GM20431 (cell line): ENCODE results near the gene SCNN1G.

Source experiments
- in situ Hi-C: fragments of 300-500 bp; cut with MseI, MboI; formaldehyde crosslinking; loops from one replicate; pipeline ENCODE4 v1.15.0; 2020; ENCODE audit warnings: low sequenced_read_pairs; ENCODE audit not compliant: unreplicated experiment

SCNN1G gene

DNA sequence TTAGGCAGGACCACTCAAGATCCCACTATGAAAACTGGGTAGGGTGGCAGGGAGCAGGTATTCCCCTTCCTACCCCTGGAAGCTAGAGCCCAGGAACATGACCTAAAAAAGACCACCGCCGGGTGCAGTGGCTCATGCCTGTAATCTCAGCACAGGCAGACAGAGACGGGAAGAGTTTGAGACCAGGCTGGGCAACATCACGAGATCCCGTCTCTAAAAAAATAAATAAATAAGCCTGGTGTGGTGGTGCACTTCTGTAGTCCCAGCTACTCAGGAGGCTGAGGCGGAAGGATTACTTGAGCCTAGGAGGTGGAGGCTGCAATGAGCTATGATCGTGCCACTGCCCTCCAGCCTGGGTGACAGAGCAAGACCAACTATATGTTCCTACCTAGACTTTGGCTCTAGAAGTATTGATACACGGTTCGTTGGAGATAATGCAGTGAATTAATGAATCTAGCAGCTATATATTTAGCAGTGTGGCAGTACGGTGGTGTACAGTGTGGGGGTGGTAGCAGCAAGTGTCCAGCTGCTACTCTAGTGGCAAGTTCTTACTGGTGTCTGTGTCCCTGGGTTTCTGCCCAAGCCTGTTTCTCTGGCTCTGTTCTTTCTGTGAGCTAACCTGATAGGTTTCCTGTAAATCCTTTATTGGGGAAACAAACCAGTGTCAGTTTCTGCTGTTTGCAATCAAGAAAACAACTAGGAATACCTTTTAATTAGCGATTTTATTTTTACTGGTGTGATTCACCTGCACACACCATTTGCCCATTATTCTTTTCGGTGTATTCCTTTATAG lies 30.0 kb upstream of the SCNN1G start:
- in situ Hi-C loops, result no loop called here

DNA sequence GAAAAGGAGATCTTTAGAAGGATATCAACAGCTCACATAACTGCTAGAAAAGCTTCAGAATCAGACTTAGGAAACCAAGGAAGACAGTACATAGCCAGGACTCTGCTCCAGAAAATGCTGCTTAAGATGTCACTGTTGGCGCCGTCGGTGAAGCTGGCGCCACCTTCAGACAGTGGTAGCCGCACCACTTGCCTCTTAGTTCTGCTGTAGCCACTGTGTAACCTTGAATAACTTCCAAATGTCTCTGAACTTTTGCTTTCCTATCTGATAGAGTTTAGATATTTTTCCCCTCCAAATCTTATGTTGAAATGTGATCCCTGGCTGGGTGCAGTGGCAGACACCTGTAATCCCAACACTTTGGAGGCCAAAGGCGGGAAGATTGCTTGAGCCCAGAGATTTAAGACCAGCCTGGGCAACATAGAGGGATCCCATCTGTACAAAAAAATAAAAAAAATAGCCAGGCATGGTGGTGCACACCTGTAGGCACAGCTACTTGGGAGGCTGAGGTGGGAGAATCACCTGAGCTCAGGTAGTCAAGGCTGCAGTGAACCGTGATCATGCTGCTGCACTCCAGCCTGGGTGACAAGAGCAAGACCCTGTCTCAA lies 27.0 kb upstream of the SCNN1G start:
- in situ Hi-C loops, result no loop called here

DNA sequence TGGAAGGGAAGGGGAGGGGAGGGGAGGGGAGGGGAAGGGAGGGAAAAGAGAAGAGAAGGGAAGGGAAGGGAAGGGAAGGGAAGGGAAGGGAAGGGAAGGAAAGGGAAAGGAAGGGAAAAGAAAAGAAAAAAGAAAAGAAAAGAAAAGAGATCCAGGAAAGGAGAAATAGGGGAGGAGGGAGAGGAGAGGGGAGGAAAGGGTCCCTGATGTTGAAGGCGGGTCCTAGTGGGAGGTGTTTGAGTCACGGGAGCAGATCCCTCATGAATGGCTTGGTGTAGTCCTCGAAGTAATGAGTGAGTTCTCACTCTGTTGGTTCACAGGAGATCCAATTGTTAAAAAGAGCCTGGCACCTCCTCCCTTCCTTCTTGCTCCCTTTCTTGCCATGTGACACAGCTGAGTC lies 26.4 kb upstream of the SCNN1G start:
- in situ Hi-C loops, result no loop called here

DNA sequence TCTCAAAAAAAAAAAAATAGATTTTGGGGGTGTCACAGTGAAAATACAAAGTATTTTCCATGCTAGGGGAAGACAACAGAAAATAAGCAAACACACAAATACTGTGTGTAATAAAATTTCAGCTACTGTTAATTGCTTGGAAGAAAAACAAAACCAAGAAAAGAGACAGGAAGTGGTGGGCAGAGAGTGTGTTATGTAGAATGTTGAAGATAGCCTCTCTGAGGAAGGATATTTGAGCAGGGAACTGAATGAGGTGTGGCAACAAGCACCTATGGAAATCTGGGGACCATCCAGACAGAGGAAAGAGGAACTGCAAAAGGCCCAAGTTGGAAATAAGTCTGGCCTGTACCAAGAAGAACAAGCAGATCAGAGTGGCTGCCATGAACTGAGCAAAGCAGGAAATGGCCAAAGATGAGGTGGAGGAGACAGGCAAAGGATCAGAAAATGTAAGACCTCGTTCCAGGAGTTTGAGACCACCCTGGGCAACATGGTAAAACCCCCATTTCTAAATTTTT lies 25.5 kb upstream of the SCNN1G start:
- in situ Hi-C loops, result no loop called here

DNA sequence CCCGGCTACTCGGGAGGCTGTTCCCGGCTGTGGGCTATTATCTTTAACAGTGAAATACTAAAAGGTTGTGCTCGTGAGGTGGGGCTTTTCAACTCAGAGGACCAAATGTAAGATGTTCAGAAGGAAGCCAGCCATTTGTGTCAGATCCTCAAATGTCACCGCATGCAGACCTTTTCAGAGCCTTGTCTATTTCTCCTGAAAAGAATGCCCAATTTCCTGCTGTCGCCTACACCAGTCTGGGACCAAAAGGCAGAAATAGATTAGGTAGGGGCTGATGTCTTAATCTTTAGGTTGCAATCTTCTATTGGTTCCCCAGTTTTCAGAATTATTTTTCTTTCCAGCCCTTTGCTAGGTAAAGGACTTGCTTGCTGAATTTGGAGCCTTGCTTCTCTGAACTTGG lies 24.4 kb upstream of the SCNN1G start:
- in situ Hi-C loops, result no loop called here

DNA sequence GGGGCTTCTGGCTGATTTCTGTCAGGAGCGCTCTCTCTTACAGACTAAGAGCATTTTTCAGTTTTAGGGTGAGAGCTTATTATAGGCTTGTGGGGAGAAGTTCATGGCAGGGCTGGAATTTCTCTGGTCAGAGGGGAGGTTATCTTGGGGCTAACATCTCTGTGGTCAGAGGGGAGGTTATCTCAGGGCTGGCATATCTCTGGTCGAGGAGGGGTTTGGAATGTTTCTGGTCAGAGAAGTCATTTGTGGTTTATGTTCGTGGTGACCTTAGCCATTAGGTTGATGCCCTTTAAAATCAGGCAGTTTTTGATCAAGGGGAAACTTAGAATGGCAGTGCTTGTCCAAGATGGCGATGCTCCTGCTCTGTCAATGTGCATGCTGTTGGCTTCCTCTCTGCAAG lies 22.5 kb upstream of the SCNN1G start:
- in situ Hi-C loops, result no loop called here

DNA sequence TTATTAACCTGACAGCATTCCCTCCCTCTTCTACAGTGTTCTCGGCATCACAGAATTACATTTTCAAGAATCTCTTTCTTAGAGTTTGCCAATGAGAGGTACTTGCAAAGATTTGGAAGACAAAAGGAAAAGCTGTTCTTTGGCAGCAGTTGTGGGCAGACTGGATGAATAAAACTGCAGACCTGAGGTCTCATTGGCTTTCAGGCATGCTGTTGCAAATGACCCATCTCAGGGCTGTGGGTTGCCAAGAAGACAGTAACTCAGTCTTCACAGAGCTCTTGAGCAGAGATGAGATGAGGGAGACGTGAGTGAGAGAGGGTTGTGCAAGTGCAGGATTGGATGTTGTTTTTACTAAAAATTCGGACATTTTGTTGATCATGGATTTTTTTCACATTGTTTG lies 22.0 kb upstream of the SCNN1G start:
- in situ Hi-C loops, result no loop called here

DNA sequence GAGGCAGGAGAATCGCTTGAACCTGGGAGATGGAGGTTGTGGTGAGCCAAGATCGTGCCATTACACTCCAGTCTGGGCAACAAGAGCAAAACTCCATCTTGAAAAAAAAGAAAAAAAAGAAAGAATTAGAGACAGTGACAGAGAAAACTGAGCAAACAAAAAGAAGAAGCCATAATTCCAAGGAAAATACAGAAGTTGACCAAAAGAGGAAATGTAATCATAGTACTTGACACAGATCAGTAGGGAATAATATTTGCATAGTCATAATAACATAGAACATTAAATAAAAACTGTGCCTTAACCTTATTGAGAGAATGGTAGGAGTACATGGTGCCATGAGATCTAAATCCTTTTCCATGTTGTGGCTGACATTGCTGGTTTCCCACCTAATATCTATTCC lies 18.6 kb upstream of the SCNN1G start:
- in situ Hi-C loops, result no loop called here

DNA sequence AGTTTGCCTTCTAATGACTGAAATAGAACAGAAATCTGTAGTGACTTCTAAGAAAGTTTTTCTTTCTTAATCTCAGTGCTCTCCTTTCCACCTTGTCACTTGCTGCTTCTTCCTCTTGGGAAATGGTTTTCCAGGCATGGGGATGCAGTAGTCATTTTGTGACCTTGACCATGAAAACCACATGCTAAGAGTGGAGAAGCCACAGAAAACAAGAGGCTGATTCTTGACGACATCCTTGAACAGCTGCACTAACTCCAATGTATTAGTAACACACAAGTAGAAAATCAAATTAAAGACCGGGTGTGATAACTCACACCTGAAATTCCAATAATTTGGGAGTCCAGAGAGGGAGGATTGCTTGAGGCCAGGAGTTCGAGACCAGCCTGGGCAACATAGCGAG lies 17.8 kb upstream of the SCNN1G start:
- in situ Hi-C loops, result no loop called here

DNA sequence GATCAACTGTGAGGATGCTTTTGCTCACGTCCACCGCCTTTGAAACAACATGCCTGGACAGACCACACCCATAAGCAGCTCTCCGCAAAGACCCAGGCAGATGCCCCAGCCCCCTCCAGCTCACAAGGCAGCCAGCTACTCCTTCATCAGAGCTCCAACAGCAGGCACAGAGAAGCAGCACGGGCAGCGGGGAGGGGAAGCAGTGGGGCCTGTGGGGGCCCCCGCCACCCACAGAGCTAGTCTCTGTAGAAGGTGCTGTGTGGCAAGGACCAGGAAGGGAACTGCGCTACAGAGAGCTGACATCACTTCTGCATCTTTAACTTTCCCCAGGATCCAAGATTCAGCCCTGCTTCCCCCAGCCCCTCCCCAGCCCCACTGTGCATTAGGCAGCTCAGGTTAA lies 10.0 kb upstream of the SCNN1G start:
- in situ Hi-C loops, result no loop called here

DNA sequence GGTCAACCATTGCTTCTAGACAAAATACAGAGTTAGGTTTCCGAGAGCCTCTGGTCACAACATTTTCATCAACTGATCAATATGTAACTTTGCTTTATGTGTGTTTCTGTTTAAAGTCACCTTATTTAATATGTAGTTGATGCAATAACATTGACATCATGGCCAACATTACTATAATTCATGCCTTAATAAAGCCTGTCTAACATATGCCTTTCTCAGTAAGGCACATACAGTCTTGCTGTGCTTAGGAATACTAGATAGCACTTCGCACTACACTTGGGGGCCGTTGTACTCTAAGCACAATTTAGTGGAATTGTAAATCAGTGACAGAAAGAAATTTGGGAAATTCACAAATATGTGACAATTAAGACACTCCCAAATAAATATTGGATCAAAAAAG lies 9.6 kb upstream of the SCNN1G start:
- in situ Hi-C loops, result no loop called here

DNA sequence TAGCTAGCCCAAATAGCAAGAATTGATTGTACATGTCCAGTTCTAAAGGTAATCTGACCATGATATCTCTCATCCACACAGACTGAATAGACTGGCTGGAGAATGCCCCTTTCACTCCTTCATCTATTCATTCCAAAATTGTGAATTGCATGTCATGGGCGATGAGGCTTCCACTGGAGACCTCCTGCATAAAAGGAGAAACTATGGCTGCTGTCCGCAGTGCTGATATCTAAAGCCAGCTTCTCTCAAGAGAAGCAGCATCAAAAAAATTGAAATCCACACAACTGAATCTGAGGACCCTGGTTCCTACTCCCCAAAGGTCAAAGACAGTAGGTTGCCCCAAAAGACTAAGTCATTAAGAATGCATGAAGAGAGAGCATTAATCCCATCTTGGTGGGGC lies 7.9 kb upstream of the SCNN1G start:
- in situ Hi-C loops, result no loop called here

DNA sequence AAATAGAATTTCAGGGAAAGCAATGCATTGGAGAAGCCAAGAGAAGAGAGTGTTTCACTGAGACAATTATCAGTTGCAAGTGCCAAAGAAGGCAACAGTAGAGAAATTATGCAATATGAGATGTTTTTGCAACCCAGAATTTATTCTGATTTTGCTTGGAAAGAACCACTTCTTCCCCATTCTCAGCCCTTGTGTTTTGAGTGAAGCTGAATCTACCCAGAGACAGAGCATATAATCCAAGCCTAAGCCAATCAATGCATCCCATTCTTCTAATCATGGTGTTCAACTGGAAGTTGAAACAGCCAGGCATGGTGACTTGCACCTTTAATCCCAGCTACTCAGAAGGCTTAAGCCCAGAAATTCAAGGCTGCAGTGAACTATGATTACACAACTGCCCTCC lies 6.9 kb upstream of the SCNN1G start:
- in situ Hi-C loops, result no loop called here

DNA sequence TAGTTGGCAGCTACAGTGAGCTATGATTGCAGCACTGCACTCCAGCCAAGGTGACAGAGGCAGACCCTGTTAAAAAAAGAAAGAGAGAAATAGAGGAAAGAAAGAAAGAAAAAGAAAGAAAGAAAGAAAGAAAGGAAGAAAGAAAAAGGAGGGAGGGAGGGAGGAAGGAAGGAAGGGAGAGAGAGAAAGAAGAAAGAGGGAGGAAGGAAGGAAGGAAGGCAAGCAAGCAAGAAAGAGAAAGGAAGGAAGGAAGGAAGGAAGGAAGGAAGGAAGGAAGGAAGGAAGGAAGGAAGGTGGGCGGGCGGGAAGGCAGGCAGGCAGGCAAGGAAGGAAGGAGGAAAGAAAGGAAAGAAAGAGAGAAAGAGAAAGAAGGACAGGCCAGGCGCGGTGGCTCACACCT lies 1.0 kb upstream of the SCNN1G start:
- in situ Hi-C loops, result loop anchor here (10.0 kb wide), 1 partner anchor 253 kb away; no protein-coding TSS in a partner anchor

DNA sequence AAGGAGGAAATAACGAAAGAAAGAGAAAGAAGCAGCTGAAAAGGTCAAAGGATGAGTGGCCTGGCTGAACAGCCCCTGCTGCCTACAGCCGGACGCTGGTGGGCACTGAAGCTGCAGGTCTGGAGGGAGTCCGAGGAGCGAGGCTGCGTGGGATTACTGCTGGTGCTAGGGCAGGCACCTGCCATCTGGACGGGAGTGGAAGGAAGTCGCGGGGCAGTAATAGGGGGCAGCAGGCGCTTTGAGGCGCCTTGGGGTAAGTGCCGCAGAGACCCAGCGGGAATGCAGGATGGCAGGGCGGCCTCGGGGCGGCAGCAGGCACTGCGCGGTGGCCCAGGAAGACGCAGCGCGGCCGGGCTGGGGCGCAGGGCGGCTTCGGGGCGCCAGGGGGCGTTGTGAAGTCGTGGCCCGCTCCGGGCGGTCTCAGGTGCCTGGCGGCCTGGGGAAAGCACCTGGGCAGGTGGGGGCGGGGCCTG lies 303 bp upstream of the SCNN1G start:
- in situ Hi-C loops, result loop anchor here (10.0 kb wide), 1 partner anchor 253 kb away; no protein-coding TSS in a partner anchor

DNA sequence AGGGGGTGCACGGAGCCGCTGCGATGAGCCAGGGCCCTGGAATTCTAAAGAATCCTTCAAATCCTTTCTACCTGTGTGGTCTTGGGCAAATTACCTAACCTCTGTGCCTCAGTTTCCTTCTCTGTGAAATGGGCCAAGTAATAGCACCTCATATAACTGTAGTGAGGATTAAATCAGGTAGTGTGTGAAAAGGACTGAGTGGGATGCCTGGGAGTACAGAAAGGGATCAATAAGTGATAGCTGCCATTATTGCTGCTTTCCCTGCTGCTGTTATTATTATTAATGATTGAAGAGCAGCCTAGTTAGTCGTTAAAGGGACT lies 958 bp downstream of the SCNN1G start:
- in situ Hi-C loops, result loop anchor here (10.0 kb wide), 1 partner anchor 251 kb away; no protein-coding TSS in a partner anchor

DNA sequence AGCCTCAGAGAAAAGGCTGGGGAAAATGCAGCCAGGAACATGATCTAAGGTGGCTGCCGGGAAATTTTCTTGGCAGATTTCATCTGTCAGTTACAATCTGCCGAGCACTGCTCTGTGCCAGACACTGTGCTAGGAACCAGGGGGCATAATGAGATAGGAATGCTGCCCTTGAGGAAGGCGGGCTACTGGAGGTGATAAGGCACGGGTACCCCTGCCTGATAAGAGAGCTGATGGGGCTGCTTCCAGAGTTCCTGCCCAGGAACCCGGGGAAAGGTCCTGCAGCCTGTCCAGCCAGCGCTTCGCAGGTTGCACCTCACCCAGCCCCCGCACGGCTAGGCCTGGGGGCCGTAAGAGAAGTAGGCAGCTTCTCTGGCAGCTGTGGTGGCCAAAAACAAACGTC lies 3.1 kb downstream of the SCNN1G start:
- in situ Hi-C loops, result loop anchor here (10.0 kb wide), 1 partner anchor 249 kb away; no protein-coding TSS in a partner anchor

DNA sequence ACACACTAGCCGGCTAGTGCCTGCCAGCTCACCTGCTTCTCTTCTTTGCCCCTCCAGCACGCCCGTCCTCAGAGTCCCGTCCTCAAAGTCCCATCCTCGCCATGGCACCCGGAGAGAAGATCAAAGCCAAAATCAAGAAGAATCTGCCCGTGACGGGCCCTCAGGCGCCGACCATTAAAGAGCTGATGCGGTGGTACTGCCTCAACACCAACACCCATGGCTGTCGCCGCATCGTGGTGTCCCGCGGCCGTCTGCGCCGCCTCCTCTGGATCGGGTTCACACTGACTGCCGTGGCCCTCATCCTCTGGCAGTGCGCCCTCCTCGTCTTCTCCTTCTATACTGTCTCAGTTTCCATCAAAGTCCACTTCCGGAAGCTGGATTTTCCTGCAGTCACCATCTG lies 3.6 kb downstream of the SCNN1G start:
- in situ Hi-C loops, result loop anchor here (10.0 kb wide), 1 partner anchor 249 kb away; no protein-coding TSS in a partner anchor

DNA sequence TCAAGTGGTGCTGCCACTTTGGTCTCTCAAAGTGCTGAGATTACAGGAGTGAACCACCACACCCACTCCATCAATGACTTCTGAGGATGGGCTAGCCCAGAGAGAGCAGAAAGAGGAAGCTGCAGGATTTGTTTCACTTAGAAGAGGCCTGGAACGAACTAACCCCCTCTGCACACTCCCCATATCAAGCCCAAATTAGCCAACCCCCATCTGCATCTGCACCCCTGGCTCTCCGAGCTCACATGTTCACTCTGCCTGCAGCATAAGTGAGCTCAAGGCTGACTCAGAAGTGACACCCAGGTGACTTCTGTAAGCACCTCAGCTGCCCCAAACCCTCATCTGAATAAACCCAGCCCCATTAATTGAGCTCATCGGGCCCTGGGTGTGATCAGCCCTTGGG lies 4.8 kb downstream of the SCNN1G start:
- in situ Hi-C loops, result loop anchor here (10.0 kb wide), 1 partner anchor 247 kb away; no protein-coding TSS in a partner anchor

DNA sequence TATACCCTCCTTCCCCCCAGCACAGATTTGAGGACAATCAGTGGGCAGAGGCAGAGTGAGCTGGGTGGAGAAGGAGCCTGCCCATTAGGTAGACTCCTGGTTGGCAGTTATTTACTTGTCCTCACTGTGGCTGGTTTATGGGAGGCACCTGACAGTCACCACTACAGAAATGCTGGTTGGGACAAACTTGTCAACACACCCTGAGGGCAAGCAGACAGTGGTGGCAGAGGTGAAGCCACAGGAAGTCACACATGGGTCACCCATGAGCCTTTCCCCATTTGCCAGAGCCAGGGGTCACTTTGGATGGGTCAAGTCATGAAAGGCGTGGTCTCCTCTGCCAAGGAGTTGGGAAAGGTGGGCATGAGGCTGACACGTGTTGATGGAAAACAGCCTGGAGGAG lies 6.4 kb downstream of the SCNN1G start:
- in situ Hi-C loops, result loop anchor here (10.0 kb wide), 1 partner anchor 246 kb away; no protein-coding TSS in a partner anchor

DNA sequence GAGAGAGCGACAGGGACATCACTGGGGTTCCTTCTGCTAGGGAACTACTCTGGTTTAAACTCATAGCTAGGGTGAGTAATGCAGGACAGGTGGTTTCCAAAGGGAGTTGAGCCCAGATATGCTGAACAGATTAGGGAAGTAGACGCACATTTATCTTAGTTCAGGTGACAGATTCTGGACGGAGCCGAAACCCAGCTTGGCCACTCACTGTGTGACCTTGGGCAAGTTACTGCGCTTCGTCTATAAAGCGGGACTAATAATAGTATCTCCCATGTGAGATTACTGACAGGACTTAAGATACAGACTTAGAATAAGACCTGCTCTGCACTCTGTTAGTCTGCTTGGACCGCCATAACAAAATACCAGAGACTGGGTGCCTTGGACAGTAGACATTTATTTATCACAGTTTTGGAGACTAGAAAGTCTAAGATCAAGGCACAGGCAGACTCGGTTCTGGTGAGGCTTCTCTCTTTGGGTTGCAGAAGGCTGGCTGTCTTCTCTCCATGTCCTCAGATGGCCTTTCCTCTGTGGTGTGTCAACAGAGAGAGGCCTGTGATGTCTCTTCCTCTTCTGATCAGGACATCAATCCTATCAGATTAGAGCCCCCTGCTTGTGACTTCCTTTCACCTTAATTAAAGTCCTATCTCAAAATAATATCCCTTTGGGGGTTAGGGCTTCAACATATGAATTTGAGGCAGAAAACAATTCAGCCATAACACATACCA lies 12.1 kb downstream of the SCNN1G start:
- in situ Hi-C loops, result no loop called here
